Left ventricle myocardium inferior (tissue), 1 donor: ENCODE results near the gene ATXN1. TPM values are rescaled to one million over a fixed set of nuclear protein-coding genes. Genes with fewer than 3 reads are reported as not detected.

Experiments
- DNase-seq: peaks from one replicate; pipeline ENCODE4 v3.0.0-alpha.2; 2020
- H3K27ac ChIP-seq: fragments of 200-600 bp; replicated peaks from 2 replicates; pipeline ENCODE4 v1.8.0; 2021
- H3K27me3 ChIP-seq: fragments of 200-600 bp; 2 replicates; pipeline ENCODE4 v1.8.0; 2021; ENCODE audit warnings: low read depth
- H3K36me3 ChIP-seq: fragments of 200-600 bp; 2 replicates; pipeline ENCODE4 v1.8.0; 2021
- H3K4me1 ChIP-seq: fragments of 200-600 bp; 2 replicates; pipeline ENCODE4 v1.8.0; 2021
- H3K4me3 ChIP-seq: fragments of 200-600 bp; 2 replicates; pipeline ENCODE4 v1.8.0; 2021; ENCODE audit warnings: mild to moderate bottlenecking, moderate library complexity
- H3K9me3 ChIP-seq: fragments of 200-600 bp; replicated peaks from 2 replicates; pipeline ENCODE4 v1.8.0; 2021
- CTCF ChIP-seq: fragments of 200-600 bp; IDR thresholded peaks from 2 replicates; pipeline ENCODE4 v1.8.0; 2021; ENCODE audit warnings: antibody characterized with exemption, mild to moderate bottlenecking, borderline replicate concordance
- intact Hi-C: fragments of 100-400 bp; cut with micrococcal nuclease; formaldehyde crosslinking; loops from one replicate; pipeline ENCODE4 v1.11.0; 2022
- total RNA-seq: library from RNA; stranded (reverse); fragmentation: NEBNext Ultra II Directional; extraction: Animal tissue kit (Norgen Biotek cat#: 25700); gene quantifications from one replicate; pipeline ENCODE4 v1.2.1, GENCODE V29; 2021
- donor health status: DM: no; HTN: yes; CAD: no; lungs with severe emphysema.

ATXN1 gene
- total RNA-seq, 1 donor from 2014 or later = 41.5 TPM

GRCh38 chr6:16313732-16314131 is 447.5 kb downstream of the ATXN1 start:
- Histone ChIP-seq H3K36me3 (no peaks in the 10 kb centered on the region), H3K27me3 (no peaks in the 10 kb centered on the region), H3K27ac (no peak overlapping the region), H3K4me3 (no peak overlapping the region), H3K9me3 (no peaks in the 10 kb centered on the region), H3K4me1 (peaks cover 18% of the 10 kb centered on the region)
- intact Hi-C loops = no loop called here
- no peak for DNase-seq
- no peak for TF ChIP-seq CTCF

- Histone ChIP-seq H3K27ac (no peak overlapping the region), H3K4me1 (peaks cover 5% of the 10 kb centered on the region), H3K9me3 (no peaks in the 10 kb centered on the region), H3K36me3 (no peaks in the 10 kb centered on the region), H3K27me3 (no peaks in the 10 kb centered on the region), H3K4me3 (no peak overlapping the region)
- DNase-seq = no peak
- no peak for TF ChIP-seq CTCF
- intact Hi-C loops = no loop called here
Observed at GRCh38 chr6:16311763-16312162, 449.5 kb downstream of the ATXN1 start.

- peaks cover 4% of the 10 kb centered on the region for H3K36me3 ChIP-seq
- no peak for TF ChIP-seq CTCF
- H3K27me3 ChIP-seq = no peaks in the 10 kb centered on the region
- peaks cover 10% of the 10 kb centered on the region for H3K4me1 ChIP-seq
- no peak for DNase-seq
- H3K27ac ChIP-seq = no peak overlapping the region
- no peaks in the 10 kb centered on the region for H3K9me3 ChIP-seq
- intact Hi-C loops = no loop called here
- H3K4me3 ChIP-seq = no peak overlapping the region
Observed at GRCh38 chr6:16306334-16306733, 454.9 kb downstream of the ATXN1 start.

- Histone ChIP-seq H3K4me1 (peaks cover 10% of the 10 kb centered on the region), H3K4me3 (no peak overlapping the region), H3K36me3 (peaks cover 4% of the 10 kb centered on the region), H3K9me3 (no peaks in the 10 kb centered on the region), H3K27me3 (no peaks in the 10 kb centered on the region), H3K27ac (no peak overlapping the region)
- no peak for TF ChIP-seq CTCF
- DNase-seq = no peak
- intact Hi-C loops = no loop called here
Observed at GRCh38 chr6:16305788-16306187, 455.5 kb downstream of the ATXN1 start.

- DNase-seq = no peak
- Histone ChIP-seq H3K27me3 (no peaks in the 10 kb centered on the region), H3K27ac (no peak overlapping the region), H3K9me3 (no peaks in the 10 kb centered on the region), H3K4me3 (no peak overlapping the region), H3K4me1 (peaks cover 10% of the 10 kb centered on the region), H3K36me3 (peaks cover 4% of the 10 kb centered on the region)
- TF ChIP-seq CTCF = no peak
- intact Hi-C loops = no loop called here
Observed at GRCh38 chr6:16305246-16305725, 456.0 kb downstream of the ATXN1 start.
